Endodermal cell (in vitro differentiated cells): ENCODE data around the gene SHISAL2A. TPM values are rescaled to one million over a fixed set of nuclear protein-coding genes. Genes with fewer than 3 reads are reported as not detected.

Experiments
- DNase-seq: peaks from one replicate; pipeline ENCODE4 v3.0.0-alpha.2; 2017
- H3K27ac ChIP-seq: 2 replicates; pipeline ENCODE4 v1.5.1; 2013; ENCODE audit warnings: mild to moderate bottlenecking, low read depth, low read length, moderate library complexity
- H3K27me3 ChIP-seq: 2 replicates; pipeline ENCODE4 v1.6.1; 2013; ENCODE audit warnings: mild to moderate bottlenecking, low read length, moderate library complexity; ENCODE audit not compliant: insufficient read depth, control insufficient read depth, poor library complexity, severe bottlenecking
- H3K36me3 ChIP-seq: 2 replicates; pipeline ENCODE4 v1.7.0; 2013; ENCODE audit warnings: mild to moderate bottlenecking, low read length, moderate library complexity; ENCODE audit not compliant: control insufficient read depth, insufficient read depth
- H3K4me1 ChIP-seq: one replicate; pipeline ENCODE4 v1.7.0; 2013; ENCODE audit warnings: low read length; ENCODE audit not compliant: control insufficient read depth, insufficient read depth
- H3K4me3 ChIP-seq: 2 replicates; pipeline ENCODE4 v1.5.1; 2013; ENCODE audit warnings: mild to moderate bottlenecking, low read length, moderate library complexity
- H3K9ac ChIP-seq: 2 replicates; pipeline ENCODE4 v1.6.1; 2013; ENCODE audit warnings: mild to moderate bottlenecking, low read length, moderate library complexity; ENCODE audit not compliant: poor library complexity, severe bottlenecking; ENCODE audit errors: extremely low read depth
- H3K9me3 ChIP-seq: 2 replicates; pipeline ENCODE4 v1.6.1; 2013; ENCODE audit warnings: mild to moderate bottlenecking, low read length, moderate library complexity; ENCODE audit not compliant: control insufficient read depth
- H3K27ac Mint-ChIP-seq: 2 replicates; pipeline ENCODE4 v1.8.0; 2020; ENCODE audit warnings: mixed read lengths
- H3K27me3 Mint-ChIP-seq: 2 replicates; pipeline ENCODE4 v1.8.0; 2021; ENCODE audit warnings: mild to moderate bottlenecking, mixed read lengths; ENCODE audit not compliant: insufficient read depth
- H3K36me3 Mint-ChIP-seq: 2 replicates; pipeline ENCODE4 v1.8.0; 2020; ENCODE audit warnings: low read depth, mixed read lengths
- H3K4me1 Mint-ChIP-seq: 2 replicates; pipeline ENCODE4 v1.8.0; 2020; ENCODE audit warnings: mixed read lengths
- H3K4me3 Mint-ChIP-seq: 2 replicates; pipeline ENCODE4 v1.8.0; 2020; ENCODE audit warnings: mild to moderate bottlenecking, moderate library complexity, mixed read lengths
- H3K9me3 Mint-ChIP-seq: 2 replicates; pipeline ENCODE4 v1.8.0; 2020; ENCODE audit warnings: mild to moderate bottlenecking, mixed read lengths
- CTCF ChIP-seq: fragments of 200-600 bp; sonication (generic); conservative IDR thresholded peaks from 2 replicates; pipeline ENCODE4 v1.5.0; 2021; ENCODE audit warnings: antibody characterized with exemption, mild to moderate bottlenecking
- WGBS, 2 experiments: methylation state at CpG; one replicate each; pipeline versions ENCODE4 v1.1.5 to v1.1.7; 2013; ENCODE audit warnings: missing lambda C conversion rate in 2 of 2, mixed read lengths in 1 of 2; ENCODE audit not compliant: insufficient coverage in 1 of 2, insufficient read length in 1 of 2; 5-methylcytosine and 5-hydroxymethylcytosine counted together
- total RNA-seq, 2 donors: library from RNA; stranded (reverse); fragmentation: NEBNext Ultra II Directional in 1 of 2; extraction: Animal tissue kit (Norgen Biotek cat#: 25700) in 1 of 2; gene quantifications; 2 replicates in 1 of 2; 3 replicates in 1 of 2; pipeline ENCODE4 v1.2.1, GENCODE V29; 2021

Gene SHISAL2A
- total RNA-seq, 2 donors from 2014 or later: 1.5 to 5.3 TPM

- Histone ChIP-seq H3K4me1 (peaks cover 7% of the 10 kb centered on the region), H3K27ac (peak overlapping the region; percentile 90), H3K27me3 (no peaks in the 10 kb centered on the region), H3K9ac (no peak overlapping the region), H3K36me3 (no peaks in the 10 kb centered on the region), H3K4me3 (no peak overlapping the region), H3K9me3 (no peaks in the 10 kb centered on the region)
- DNase-seq: no peak
- Mint-ChIP-seq H3K36me3 (no peaks in the 10 kb centered on the region), H3K4me3 (no peak overlapping the region), H3K27ac (no peak overlapping the region), H3K4me1 (peaks cover 32% of the 10 kb centered on the region), H3K9me3 (no peaks in the 10 kb centered on the region), H3K27me3 (no peaks in the 10 kb centered on the region)
- TF ChIP-seq CTCF: no peak
- WGBS, 2 experiments: 91 to 100% methylated on average over 2 to 3 of the region's 3 CpGs
These were observed 27.8 kb downstream of the SHISAL2A start for GRCh38 chr1:52660807-52661206.

GRCh38 chr1:52662645-52663313 is 29.8 kb downstream of the SHISAL2A start:
- Histone ChIP-seq H3K9ac (no peak overlapping the region), H3K27ac (peak overlapping the region; percentile 95), H3K4me3 (no peak overlapping the region), H3K4me1 (peaks cover 13% of the 10 kb centered on the region), H3K27me3 (no peaks in the 10 kb centered on the region), H3K9me3 (no peaks in the 10 kb centered on the region), H3K36me3 (no peaks in the 10 kb centered on the region)
- Mint-ChIP-seq H3K4me3 (peak overlapping the region; percentile 34), H3K36me3 (no peaks in the 10 kb centered on the region), H3K27me3 (no peaks in the 10 kb centered on the region), H3K4me1 (peaks cover 40% of the 10 kb centered on the region), H3K9me3 (no peaks in the 10 kb centered on the region), H3K27ac (peak overlapping the region; percentile 75)
- TF ChIP-seq CTCF: no peak
- DNase-seq: peak; percentile 90
- 22 to 26% methylated on average over 8 to 13 of the region's 13 CpGs for WGBS, 2 experiments

- Histone ChIP-seq H3K36me3 (no peaks in the 10 kb centered on the region), H3K27ac (no peak overlapping the region), H3K4me3 (no peak overlapping the region), H3K27me3 (no peaks in the 10 kb centered on the region), H3K4me1 (peaks cover 13% of the 10 kb centered on the region), H3K9me3 (no peaks in the 10 kb centered on the region), H3K9ac (no peak overlapping the region)
- 92 to 94% methylated on average over 2 to 4 of the region's 5 CpGs for WGBS, 2 experiments
- Mint-ChIP-seq H3K36me3 (no peaks in the 10 kb centered on the region), H3K27me3 (no peaks in the 10 kb centered on the region), H3K9me3 (no peaks in the 10 kb centered on the region), H3K4me1 (peaks cover 40% of the 10 kb centered on the region), H3K4me3 (no peak overlapping the region), H3K27ac (no peak overlapping the region)
- no peak for TF ChIP-seq CTCF
- DNase-seq: no peak
These were observed 30.7 kb downstream of the SHISAL2A start for GRCh38 chr1:52663716-52664115.
